H1 (cell line): ENCODE results near the gene SNTG2. TPM values are rescaled to one million over a fixed set of nuclear protein-coding genes. Genes with fewer than 3 reads are reported as not detected.

Source experiments
- CTCF ChIA-PET: fragments of 300-600 bp; sonication (Branson Sonifier 250); formaldehyde crosslinking; loops from one replicate; lab custom pipeline; 2021; ENCODE audit not compliant: partially characterized antibody; lab: Charles Lee
- POLR2A ChIA-PET: fragments of 300-600 bp; sonication (Branson Sonifier 250); formaldehyde crosslinking; loops from one replicate; lab custom pipeline; 2021; ENCODE audit warnings: inconsistent platforms; ENCODE audit not compliant: partially characterized antibody; lab: Charles Lee
- DNase-seq, 2 experiments: peaks; one replicate each; pipeline versions ENCODE4 v3.0.0 to v3.0.0-alpha.2; 2010 to 2022; ENCODE audit warnings: low spot score in 2 of 2, low read depth in 1 of 2, mixed read lengths in 1 of 2
- FAIRE-seq: peaks from 2 replicates; lab custom pipeline; 2011; peaks lifted over from hg19 to GRCh38; lab: Jason Lieb, UNC
- H2AFZ ChIP-seq: 2 replicates; pipeline ENCODE4 v1.8.1; 2012; ENCODE audit warnings: low read length, inconsistent platforms
- H2AK5ac ChIP-seq: 2 replicates; pipeline ENCODE4 v1.6.1; 2013; ENCODE audit warnings: low read depth, low read length
- H2BK120ac ChIP-seq: replicated peaks from 2 replicates; pipeline ENCODE3; 2013; ENCODE audit warnings: low read depth, low read length, inconsistent platforms
- H2BK12ac ChIP-seq: 2 replicates; pipeline ENCODE4 v1.6.1; 2013; ENCODE audit warnings: low read depth, low read length
- H2BK15ac ChIP-seq: 2 replicates; pipeline ENCODE4 v1.6.1; 2013; ENCODE audit warnings: low read length
- H2BK20ac ChIP-seq: 2 replicates; pipeline ENCODE4 v1.6.1; 2013; ENCODE audit warnings: low read length
- H2BK5ac ChIP-seq: 2 replicates; pipeline ENCODE4 v1.6.1; 2013; ENCODE audit warnings: low read depth, low read length
- H3K14ac ChIP-seq: 2 replicates; pipeline ENCODE4 v1.6.1; 2013; ENCODE audit warnings: inconsistent platforms; ENCODE audit not compliant: insufficient read length
- H3K18ac ChIP-seq: 2 replicates; pipeline ENCODE4 v1.6.1; 2013; ENCODE audit warnings: low read length; ENCODE audit errors: extremely low read depth
- H3K23ac ChIP-seq: 2 replicates; pipeline ENCODE4 v1.6.1; 2013; ENCODE audit warnings: inconsistent platforms; ENCODE audit not compliant: insufficient read length
- H3K23me2 ChIP-seq: 2 replicates; pipeline ENCODE4 v1.6.1; 2013; ENCODE audit warnings: low read depth, low read length
- H3K27ac ChIP-seq: 2 replicates; pipeline ENCODE4 v1.6.1; 2011; ENCODE audit warnings: low read depth, low read length, inconsistent platforms
- H3K27me3 ChIP-seq, 4 experiments: replicated peaks in 1 of 4; 1 replicate in 1 of 4; 2 replicates in 3 of 4; pipeline versions ENCODE4 v1.6.1 to v1.8.1; 2011 to 2013; ENCODE audit warnings: low read length in 3 of 4, mild to moderate bottlenecking in 3 of 4, inconsistent platforms in 2 of 4, mixed read lengths in 2 of 4, moderate library complexity in 1 of 4; ENCODE audit not compliant: control insufficient read depth in 3 of 4, insufficient read depth in 3 of 4; ENCODE audit errors: extremely low read depth in 1 of 4
- H3K36me3 ChIP-seq, 4 experiments: 2 replicates each; pipeline versions ENCODE4 v1.6.1 to v1.8.1; 2011 to 2013; ENCODE audit warnings: mild to moderate bottlenecking in 4 of 4, low read length in 3 of 4, moderate library complexity in 2 of 4, control low read depth in 1 of 4, inconsistent platforms in 1 of 4; ENCODE audit not compliant: insufficient read depth in 4 of 4, control insufficient read depth in 2 of 4
- H3K4ac ChIP-seq: replicated peaks from 2 replicates; pipeline ENCODE3; 2013; ENCODE audit warnings: low read length, low read depth, mixed read lengths, inconsistent platforms; ENCODE audit not compliant: insufficient read length
- H3K4me1 ChIP-seq, 4 experiments: replicated peaks in 1 of 4; 1 replicate in 1 of 4; 2 replicates in 3 of 4; pipeline versions ENCODE4 v1.6.1 to v1.8.1; 2011 to 2013; ENCODE audit warnings: low read length in 3 of 4, inconsistent platforms in 2 of 4, mixed read lengths in 1 of 4; ENCODE audit not compliant: insufficient read depth in 4 of 4, control insufficient read depth in 3 of 4
- H3K4me2 ChIP-seq, 2 experiments: 2 replicates each; pipeline versions ENCODE4 v1.6.1 to v1.8.1; 2011 to 2013; ENCODE audit warnings: low read depth in 2 of 2, low read length in 2 of 2, control low read depth in 1 of 2, inconsistent platforms in 1 of 2, mild to moderate bottlenecking in 1 of 2; ENCODE audit not compliant: insufficient read depth in 1 of 2
- H3K4me3 ChIP-seq, 4 experiments: fragments of 200-600, 300-600 bp in 1 of 4; sonication (generic), shearing (Covaris generic), sonication (Bioruptor Twin) in 1 of 4; 2 replicates each; pipeline versions ENCODE4 v1.5.1 to v1.8.1; 2011 to 2016; ENCODE audit warnings: low read length in 4 of 4, low read depth in 3 of 4, control low read depth in 2 of 4, inconsistent platforms in 2 of 4, mild to moderate bottlenecking in 2 of 4, mixed read lengths in 1 of 4, moderate library complexity in 1 of 4; ENCODE audit not compliant: insufficient read depth in 2 of 4; ENCODE audit errors: extremely low read depth in 1 of 4
- H3K56ac ChIP-seq: replicated peaks from 2 replicates; pipeline ENCODE3; 2013; ENCODE audit warnings: low read depth, mild to moderate bottlenecking, mixed read lengths, low read length, inconsistent platforms; ENCODE audit not compliant: insufficient read length
- H3K79me1 ChIP-seq: 2 replicates; pipeline ENCODE4 v1.6.1; 2013; ENCODE audit warnings: low read depth, low read length, control low read depth
- H3K79me2 ChIP-seq, 2 experiments: 2 replicates each; pipeline versions ENCODE4 v1.6.1 to v1.8.1; 2012 to 2013; ENCODE audit warnings: low read length in 2 of 2, mild to moderate bottlenecking in 2 of 2, inconsistent platforms in 1 of 2; ENCODE audit not compliant: insufficient read depth in 2 of 2, control insufficient read depth in 1 of 2
- H3K9ac ChIP-seq, 4 experiments: replicated peaks in 1 of 4; 1 replicate in 1 of 4; 2 replicates in 3 of 4; pipeline versions ENCODE4 v1.6.1 to v1.8.1; 2011 to 2013; ENCODE audit warnings: low read depth in 3 of 4, low read length in 3 of 4, control low read depth in 2 of 4, mild to moderate bottlenecking in 2 of 4, moderate library complexity in 2 of 4, inconsistent platforms in 1 of 4; ENCODE audit errors: extremely low read depth in 1 of 4
- H3K9me3 ChIP-seq, 2 experiments: 2 replicates each; pipeline versions ENCODE4 v1.6.1 to v1.8.1; 2012 to 2013; ENCODE audit warnings: mild to moderate bottlenecking in 2 of 2, moderate library complexity in 2 of 2, control low read depth in 1 of 2, inconsistent platforms in 1 of 2, low read depth in 1 of 2, low read length in 1 of 2, mixed read lengths in 1 of 2; ENCODE audit not compliant: insufficient read depth in 2 of 2
- H4K20me1 ChIP-seq, 2 experiments: replicated peaks in 1 of 2; 2 replicates each; pipeline versions ENCODE3 to v1.8.1; 2011 to 2013; ENCODE audit warnings: inconsistent platforms in 2 of 2, low read length in 2 of 2, mild to moderate bottlenecking in 1 of 2; ENCODE audit not compliant: insufficient read depth in 2 of 2, control insufficient read depth in 1 of 2
- H4K5ac ChIP-seq: 2 replicates; pipeline ENCODE4 v1.6.1; 2013; ENCODE audit warnings: low read length, low read depth, mixed read lengths, inconsistent platforms; ENCODE audit not compliant: insufficient read length
- H4K8ac ChIP-seq: 2 replicates; pipeline ENCODE4 v1.8.0; 2013; ENCODE audit warnings: mild to moderate bottlenecking, moderate library complexity, low read length, inconsistent platforms; ENCODE audit not compliant: insufficient read depth; ENCODE audit errors: extremely low read depth
- H4K91ac ChIP-seq: replicated peaks from 2 replicates; pipeline ENCODE3; 2013; ENCODE audit warnings: low read length, mixed read lengths, inconsistent platforms; ENCODE audit not compliant: insufficient read length
- BCL11A ChIP-seq, 2 experiments: IDR thresholded peaks; one replicate each; pipeline ENCODE4 v1.6.1; 2011; ENCODE audit warnings: low read depth in 2 of 2, low read length in 2 of 2, mild to moderate bottlenecking in 2 of 2
- CBX5 ChIP-seq: fragments of 300-800, 300-1000 bp; sonication (generic); IDR thresholded peaks from 2 replicates; pipeline ENCODE4 v1.7.1; 2016; ENCODE audit warnings: antibody characterized with exemption, low read length, low read depth
- CBX8 ChIP-seq: fragments of 300-800, 300-1000 bp; sonication (generic); IDR thresholded peaks from 2 replicates; pipeline ENCODE4 v1.7.1; 2016; ENCODE audit warnings: low read depth, low read length, borderline replicate concordance
- CHD1 ChIP-seq: IDR thresholded peaks from 2 replicates; pipeline ENCODE4 v1.6.1; 2012; ENCODE audit warnings: low read depth, low read length, improper control_type of control experiment
- E2F6 ChIP-seq: IDR thresholded peaks from 2 replicates; pipeline ENCODE4 v1.6.1; 2012; ENCODE audit warnings: inconsistent platforms
- MAX ChIP-seq: IDR thresholded peaks from 2 replicates; pipeline ENCODE4 v1.6.1; 2012; ENCODE audit warnings: inconsistent platforms
- NANOG ChIP-seq: IDR thresholded peaks from 2 replicates; pipeline ENCODE4 v1.6.1; 2011; ENCODE audit warnings: low read length, low read depth, mild to moderate bottlenecking, inconsistent platforms; ENCODE audit not compliant: insufficient read depth, poor library complexity, severe bottlenecking
- POU5F1 ChIP-seq: IDR thresholded peaks from 2 replicates; pipeline ENCODE4 v1.6.1; 2011; ENCODE audit warnings: low read depth, mild to moderate bottlenecking, low read length, moderate library complexity
- SAP30 ChIP-seq: fragments of 300-600 bp; sonication (generic); IDR thresholded peaks from 2 replicates; pipeline ENCODE4 v1.7.1; 2012; ENCODE audit warnings: low read length, moderate library complexity, mild to moderate bottlenecking, inconsistent platforms; ENCODE audit not compliant: insufficient read depth, insufficient replicate concordance
- SIN3A ChIP-seq, 2 experiments: IDR thresholded peaks in 1 of 2; conservative IDR thresholded peaks in 1 of 2; 2 replicates each; pipeline ENCODE4 v1.6.1; 2011 to 2012; ENCODE audit warnings: low read length in 2 of 2, improper control_type of control experiment in 1 of 2, low read depth in 1 of 2, mild to moderate bottlenecking in 1 of 2
- SRF ChIP-seq: IDR thresholded peaks from 2 replicates; pipeline ENCODE4 v1.6.1; 2011; ENCODE audit warnings: mild to moderate bottlenecking, low read depth, low read length, moderate library complexity
- TAF7 ChIP-seq: optimal IDR thresholded peaks from 2 replicates; pipeline ENCODE3; 2011; ENCODE audit warnings: low read depth, mild to moderate bottlenecking, inconsistent platforms, low read length, moderate library complexity, borderline replicate concordance
- WGBS, 2 experiments: shearing (Covaris generic) in 1 of 2; methylation state at CpG; one replicate each; pipeline versions ENCODE4 v1.1.6 to v1.1.7; 2013 to 2015; ENCODE audit warnings: low lambda C conversion rate in 2 of 2, mixed read lengths in 2 of 2, inconsistent platforms in 1 of 2, low coverage in 1 of 2, missing lambda C conversion rate in 1 of 2; ENCODE audit not compliant: insufficient replicate concordance in 2 of 2, insufficient coverage in 1 of 2, insufficient read length in 1 of 2; ENCODE audit errors: extremely low coverage in 1 of 2, missing lambda C conversion rate in 1 of 2; 5-methylcytosine and 5-hydroxymethylcytosine counted together
- polyA plus RNA-seq, 7 experiments: library from polyadenylated mRNA; depleted of rRNA in 3 of 7; stranded (reverse) in 5 of 7; unstranded in 2 of 7; fragments of >200 nt in 5 of 7; fragments of 200-250 nt in 2 of 7; gene quantifications; 1 replicate in 5 of 7; 2 replicates in 1 of 7; 4 replicates in 1 of 7; pipeline versions ENCODE4 v1.2.1 to v1.2.3, GENCODE V29; 2011 to 2013; ENCODE audit warnings: missing spikeins in 2 of 7, mixed read lengths in 2 of 7
- total RNA-seq: library from RNA; stranded (reverse); fragmentation: NEBNext Ultra II Directional; extraction: Animal tissue kit (Norgen Biotek cat#: 25700); gene quantifications from 2 replicates; pipeline ENCODE4 v1.2.1, GENCODE V29; 2021

SNTG2 gene
- total and polyA plus RNA-seq, 2 of the 8 experiments (the other 6 are each of a cell fraction or from before 2014, with no cell fraction given) = 6.6 to 18.1 TPM

GRCh38 chr2:925309-925708, 25.3 kb upstream of the SNTG2 start:
- no peak overlapping the region for H3K9ac ChIP-seq
- H3K18ac ChIP-seq = peak overlapping the region; percentile 55
- ChIA-PET POLR2A (no interaction called here), CTCF (no interaction called here)
- H2AK5ac ChIP-seq = 0 out of 2 replicates have a peak overlapping the region, but pooled peaks have one; percentile 56
- H2BK12ac ChIP-seq = peak overlapping the region; percentile 93
- no peak overlapping the region for H3K23ac ChIP-seq
- H3K4me3 ChIP-seq = no peak overlapping the region
- H3K4ac ChIP-seq = peak overlapping the region; percentile 47
- no peaks in the 10 kb centered on the region for H3K23me2 ChIP-seq
- H2BK5ac ChIP-seq = peak overlapping the region; percentile 94; the same call in 1 of the 2 replicates
- H3K27me3 ChIP-seq = peaks cover 0 to 7% (median 2%) of the 10 kb centered on the region in 4 experiments; a peak in 4 of 7 replicates
- H2BK120ac ChIP-seq = peak overlapping the region; percentile 85
- H3K56ac ChIP-seq = no peak overlapping the region
- H4K91ac ChIP-seq = peak overlapping the region; percentile 92
- no peak overlapping the region for H2BK15ac ChIP-seq
- H3K4me2 ChIP-seq = peak overlapping the region; percentile 18 to 40
- 56% methylated on average over 4 of the region's 4 CpGs; no CpG with 5 or more reads in 1 of the 2 experiments for WGBS, 2 experiments
- FAIRE-seq = no peak
- H2AFZ ChIP-seq = 0 out of 2 replicates have a peak overlapping the region, but pooled peaks have one; percentile 36
- H3K14ac ChIP-seq = no peak overlapping the region
- H3K79me2 ChIP-seq = no peaks in the 10 kb centered on the region
- H3K4me1 ChIP-seq = peaks cover 7 to 20% (median 19%) of the 10 kb centered on the region in 4 experiments; a peak in 6 of 7 replicates
- H3K27ac ChIP-seq = no peak overlapping the region
- no peaks in the 10 kb centered on the region for H3K79me1 ChIP-seq
- peaks cover 10 to 11% of the 10 kb centered on the region in 2 experiments; a peak in 2 of 4 replicates for H3K9me3 ChIP-seq
- peak overlapping the region; percentile 63 for H4K5ac ChIP-seq
- H3K36me3 ChIP-seq = no peaks in the 10 kb centered on the region
- peak overlapping the region; percentile 100 for H2BK20ac ChIP-seq
- H4K20me1 ChIP-seq = no peaks in the 10 kb centered on the region
- no peak for DNase-seq
- H4K8ac ChIP-seq = 0 out of 2 replicates have a peak overlapping the region, but pooled peaks have one; percentile 8
- TF ChIP-seq MAX (peak; percentile 50; the same call in 1 of the 2 replicates), E2F6 (0 out of 2 replicates have a peak, but pooled peaks have one; percentile 39), SIN3A (conservative IDR thresholded peaks at IDR 0.05 in 1 of 2, IDR thresholded peaks at IDR 0.05 in 1 of 2; ENCODE audit: low read depth in 1 of 2, low read length in 2 of 2) (no peak), POU5F1 (no peak), CHD1 (no peak), CBX8 (no peak), CBX5 (no peak), TAF7 (no peak), SAP30 (no peak), SRF (no peak), BCL11A (IDR thresholded peaks at IDR 0.05; ENCODE audit: low read depth in 2 of 2, low read length in 2 of 2) (no peak), NANOG (no peak)
